HG02884 (cell line): ENCODE data around the gene LTBP2.

Experiments used
- ATAC-seq: cut with Tn5 transposase; IDR thresholded peaks from one replicate; pipeline ENCODE4 v1.9.1; 2021; ENCODE audit warnings: mild to moderate bottlenecking, moderate library complexity; ENCODE audit not compliant: unreplicated experiment

LTBP2 gene

GRCh38 chr14:74574706-74575105 lies 37.3 kb downstream of the LTBP2 start:
- ATAC-seq = no peak

- ATAC-seq = no peak
Observed at GRCh38 chr14:74574090-74574433, 38.0 kb downstream of the LTBP2 start.

GRCh38 chr14:74573421-74574089 lies 38.5 kb downstream of the LTBP2 start:
- no peak for ATAC-seq

- ATAC-seq = no peak
Observed at GRCh38 chr14:74572726-74573301, 39.2 kb downstream of the LTBP2 start.

- no peak for ATAC-seq
Observed at GRCh38 chr14:74571901-74572725, 39.9 kb downstream of the LTBP2 start.

GRCh38 chr14:74571441-74571841 lies 40.6 kb downstream of the LTBP2 start:
- ATAC-seq = no peak

GRCh38 chr14:74570696-74571095 lies 41.3 kb downstream of the LTBP2 start:
- no peak for ATAC-seq

- ATAC-seq = no peak
Observed at GRCh38 chr14:74569806-74570591, 42.0 kb downstream of the LTBP2 start.

- no peak for ATAC-seq
Observed at GRCh38 chr14:74569387-74569786, 42.6 kb downstream of the LTBP2 start.

GRCh38 chr14:74568911-74569310 lies 43.1 kb downstream of the LTBP2 start:
- no peak for ATAC-seq

GRCh38 chr14:74568380-74568649 lies 43.7 kb downstream of the LTBP2 start:
- ATAC-seq = no peak

- no peak for ATAC-seq
Observed at GRCh38 chr14:74567646-74568379, 44.2 kb downstream of the LTBP2 start.

- no peak for ATAC-seq
Observed at GRCh38 chr14:74567219-74567618, 44.8 kb downstream of the LTBP2 start.

GRCh38 chr14:74566174-74567141 lies 45.6 kb downstream of the LTBP2 start:
- ATAC-seq = no peak

GRCh38 chr14:74563586-74564159 lies 48.4 kb downstream of the LTBP2 start:
- ATAC-seq = no peak

- ATAC-seq = no peak
Observed at GRCh38 chr14:74563233-74563585, 48.8 kb downstream of the LTBP2 start.

GRCh38 chr14:74562515-74563232 lies 49.4 kb downstream of the LTBP2 start:
- ATAC-seq = no peak

GRCh38 chr14:74558655-74559054 lies 53.4 kb downstream of the LTBP2 start:
- no peak for ATAC-seq

- ATAC-seq = no peak
Observed at GRCh38 chr14:74557691-74558090, 54.3 kb downstream of the LTBP2 start.
